HG03558 (cell line): ENCODE data around the gene OR2AP1.
A peak's percentile ranks its signal among the peaks of the same experiment; 100 is the strongest.
"Not testable (repeated sequence)": the region's sequence is repeated elsewhere in the genome, so short reads cannot be mapped to it uniquely, and the experiment has no call there.

Experiments
- ATAC-seq: cut with Tn5 transposase; IDR thresholded peaks from one replicate; pipeline ENCODE4 v1.9.1; 2021; ENCODE audit warnings: moderate number of reproducible peaks; ENCODE audit not compliant: unreplicated experiment; ENCODE audit errors: extremely low read depth

Gene OR2AP1

DNA sequence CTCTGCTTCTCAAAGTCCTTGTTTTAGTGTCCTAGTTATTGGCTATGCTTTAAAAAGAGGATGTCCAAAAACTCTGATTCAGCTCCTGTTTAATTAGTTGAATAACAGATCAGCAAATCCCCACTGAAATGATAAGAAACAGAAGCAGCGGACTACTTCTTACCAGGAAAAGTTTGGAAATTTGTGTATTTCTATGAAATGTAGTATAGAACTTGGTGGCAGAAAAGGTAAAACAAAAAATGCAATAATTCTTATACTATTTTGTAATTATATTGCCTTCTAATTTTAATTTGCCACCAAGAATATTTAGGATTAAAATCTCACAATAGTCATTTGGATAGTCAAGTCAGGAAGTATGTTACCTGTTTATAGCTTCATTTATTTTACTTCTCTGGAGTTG lies at the start of gene OR2AP1:
TSS of gene OR2AP1 (plus strand) at position 301 of the 400 bp plus-strand sequence. CDS start 1,947 bp downstream, outside the sequence.
- ATAC-seq: no peak

GRCh38 chr12:55548235-55548634 lies 24.0 kb upstream of the OR2AP1 start:
- ATAC-seq: not testable (repeated sequence)

DNA sequence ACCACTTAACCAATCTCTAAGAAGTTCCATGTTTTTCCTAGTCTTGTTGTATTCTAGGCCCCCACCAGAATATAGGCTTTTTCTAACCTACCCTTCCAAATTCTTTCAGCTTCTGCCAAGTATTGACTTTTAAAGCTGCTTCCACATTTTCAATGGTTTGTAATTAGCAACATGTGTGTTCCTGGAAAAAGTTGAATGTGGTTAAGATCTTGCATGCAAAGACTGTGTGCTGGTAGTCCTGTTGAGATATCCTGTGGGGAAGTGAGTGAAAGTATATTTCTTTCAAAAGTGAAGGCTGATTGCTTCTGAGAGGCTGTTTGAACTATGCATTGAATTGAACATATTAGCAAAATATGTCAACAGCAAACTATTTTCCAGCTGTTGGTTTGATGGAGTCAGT lies 23.5 kb upstream of the OR2AP1 start:
- no peak for ATAC-seq

- no peak for ATAC-seq
Measured at GRCh38 chr12:55549302-55549701, 23.0 kb upstream of the OR2AP1 start, which contains the start of gene OR6C4. TSS of gene OR6C4 (plus strand) at chr12:55549602. CDS start at chr12:55551227, 1,625 bp downstream.

DNA sequence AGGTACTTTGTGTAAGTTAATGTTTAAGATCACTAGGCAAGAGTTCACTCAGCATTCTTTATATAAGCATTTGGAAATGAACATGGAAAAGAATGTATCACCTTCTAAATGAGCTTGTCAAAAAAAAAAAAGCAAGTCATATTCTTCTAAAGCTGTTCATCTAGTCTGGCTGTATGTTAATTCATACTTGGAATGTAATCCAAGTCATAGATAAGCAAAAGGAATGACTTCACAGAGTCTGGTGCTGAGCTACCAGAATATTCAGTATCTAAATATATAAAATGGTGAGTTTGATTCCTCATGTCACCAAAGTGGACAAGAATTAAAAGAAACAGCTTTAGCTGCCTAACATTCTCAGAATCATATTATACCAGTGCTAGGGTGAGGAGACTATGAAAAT lies 18.0 kb upstream of the OR2AP1 start:
- no peak for ATAC-seq

DNA sequence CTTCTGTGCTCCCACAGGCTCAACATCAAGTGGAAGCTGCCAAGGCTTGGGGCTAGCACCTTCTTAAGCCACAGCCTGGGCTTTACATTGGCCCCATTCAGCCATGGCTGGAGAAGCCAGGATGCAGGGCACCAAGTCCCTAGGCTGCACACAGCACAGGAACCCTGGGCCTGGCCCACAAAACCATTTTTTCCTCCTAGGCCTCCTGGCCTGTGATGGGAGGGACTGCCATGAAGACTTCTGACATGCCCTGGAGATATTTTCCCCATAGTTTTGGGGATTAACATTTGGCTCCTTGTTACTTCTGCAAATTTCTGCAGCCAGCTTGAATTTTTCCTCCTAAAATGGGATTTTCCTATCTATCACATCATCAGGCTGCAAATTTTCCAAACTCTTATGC lies 2.2 kb upstream of the OR2AP1 start:
- not testable (repeated sequence) for ATAC-seq

DNA sequence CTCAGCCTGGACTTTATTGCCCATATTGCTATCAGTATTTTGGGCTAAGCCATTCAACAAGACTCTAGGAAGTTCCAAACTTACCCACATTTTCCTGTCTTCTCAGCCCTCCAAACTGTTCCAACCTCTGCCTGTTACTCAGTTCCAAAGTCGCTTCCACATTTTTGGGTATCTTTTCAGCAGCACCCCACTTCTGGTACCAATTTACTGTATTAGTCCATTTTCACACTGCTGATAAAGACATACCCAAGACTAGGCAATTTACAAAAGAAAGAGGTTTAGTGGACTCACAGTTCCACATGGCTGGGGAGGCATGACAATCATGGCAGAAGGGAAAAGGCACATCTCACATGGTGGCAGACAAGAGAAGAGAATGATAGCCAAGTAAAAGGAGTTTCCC lies 1.6 kb upstream of the OR2AP1 start:
- not testable (repeated sequence) for ATAC-seq

- ATAC-seq: no peak
Measured at GRCh38 chr12:55582066-55582465, 9.8 kb downstream of the OR2AP1 start.

GRCh38 chr12:55585817-55586216 lies 13.5 kb downstream of the OR2AP1 start:
- ATAC-seq: no peak

GRCh38 chr12:55590152-55590551 lies 17.9 kb downstream of the OR2AP1 start:
- ATAC-seq: not testable (repeated sequence)

DNA sequence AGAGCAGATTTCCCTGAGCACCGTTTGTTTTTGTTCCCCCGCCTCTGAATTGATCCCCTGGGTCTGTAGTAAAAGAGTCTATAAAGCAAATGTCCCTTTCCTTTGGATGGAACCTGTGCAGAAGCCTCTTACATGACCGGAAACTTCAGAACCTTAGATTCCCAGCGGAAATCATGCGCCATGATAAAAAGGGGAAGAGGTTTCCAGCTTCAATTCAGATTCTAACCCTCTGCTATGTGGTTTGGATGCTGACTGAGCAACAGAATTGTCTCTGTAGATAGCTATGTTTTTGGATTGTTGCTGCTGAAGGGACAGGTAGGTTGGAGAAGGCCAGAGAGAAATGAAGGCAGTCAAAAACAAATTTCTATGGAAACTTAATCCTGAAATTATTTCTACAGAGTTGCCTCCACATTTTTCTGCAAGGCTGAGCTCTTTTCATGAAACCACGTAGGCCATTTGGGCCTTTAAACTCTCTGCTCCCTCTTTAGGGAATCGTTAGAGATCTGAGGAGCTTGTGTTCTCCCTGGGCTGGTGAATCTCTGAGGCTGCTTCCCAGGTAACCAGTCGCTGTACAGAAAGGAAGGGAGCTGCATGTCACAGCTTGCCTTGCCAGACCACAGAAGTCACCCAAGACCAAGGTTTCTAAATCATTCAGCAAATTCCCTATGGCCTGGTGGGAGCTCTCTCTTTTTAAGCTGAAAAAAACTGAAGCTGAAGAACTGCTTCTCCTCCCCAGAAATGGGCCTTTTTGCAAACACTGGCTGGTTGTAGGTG lies 35.7 kb downstream of the OR2AP1 start:
- ATAC-seq: no peak

DNA sequence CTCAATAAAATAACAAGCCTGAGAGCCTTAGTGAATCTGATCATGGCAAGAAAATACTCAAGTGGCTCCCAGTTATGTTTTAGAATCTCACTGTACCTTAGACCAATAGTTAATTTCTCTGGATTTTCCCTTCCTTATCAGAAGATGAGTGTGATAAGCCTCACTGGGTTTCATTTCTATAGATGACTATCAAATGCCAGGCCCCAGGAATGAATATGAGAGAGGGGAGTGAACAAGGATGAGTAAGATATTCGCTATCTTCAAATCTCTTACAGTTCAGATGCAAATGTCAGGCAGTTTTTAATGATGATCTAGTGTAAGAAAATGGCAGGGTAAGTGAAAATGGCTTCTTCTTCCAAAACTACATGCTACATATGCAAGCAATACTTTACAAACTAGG lies 38.3 kb downstream of the OR2AP1 start:
- no peak for ATAC-seq

- no peak for ATAC-seq
Measured at GRCh38 chr12:55612646-55613045, 40.4 kb downstream of the OR2AP1 start.

GRCh38 chr12:55614764-55615163 lies 42.5 kb downstream of the OR2AP1 start:
- ATAC-seq: no peak

DNA sequence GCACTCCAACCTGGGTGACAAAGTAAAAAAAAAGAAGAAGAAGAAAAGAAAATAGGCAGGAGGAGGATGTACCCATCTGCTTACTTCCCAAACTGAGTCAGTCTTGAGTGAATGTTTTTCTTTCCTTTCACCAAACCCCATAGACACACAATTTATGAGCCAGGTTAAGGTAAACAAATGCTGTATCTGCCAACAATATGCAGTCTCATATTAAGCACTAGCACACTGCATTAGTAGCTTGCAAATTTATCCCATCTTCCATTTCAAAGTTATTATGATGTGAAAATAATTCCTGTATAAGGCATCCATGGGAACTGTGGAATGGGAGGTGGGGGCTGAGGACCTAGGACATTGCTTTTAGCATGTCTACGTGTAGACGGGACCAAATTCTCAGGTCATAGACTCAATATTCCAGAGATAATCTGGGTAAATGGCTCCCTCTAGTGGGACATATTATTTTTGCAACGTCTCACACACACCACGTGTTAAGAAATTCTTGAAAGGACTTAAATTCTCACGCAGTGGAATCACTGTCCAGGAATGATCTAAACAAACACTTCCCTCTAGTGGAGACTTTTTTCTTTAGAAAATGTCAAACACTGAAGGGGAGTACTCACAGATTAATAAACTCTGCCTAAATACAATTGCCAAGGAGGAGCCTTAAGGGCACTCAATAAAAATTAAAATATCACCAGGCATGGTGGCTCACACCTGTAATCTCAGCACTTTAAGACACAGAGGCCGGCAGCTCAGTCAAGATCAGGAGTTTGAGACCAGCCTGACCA lies 47.3 kb downstream of the OR2AP1 start:
- ATAC-seq: peak; percentile 69

GRCh38 chr12:55624056-55624455 lies 51.8 kb downstream of the OR2AP1 start:
- ATAC-seq: peak; percentile 40
